ENCODE results near the gene BCL6.

The BCL6 gene

GRCh38 chr3:187735383-187735782 lies 9.9 kb downstream of the BCL6 start:
- ATAC-seq = no peak
- TF ChIP-seq GLIS3 (CRISPR knock-in tag; IDR thresholded peaks at IDR 0.05) = no peak

GRCh38 chr3:187734841-187735240 lies 10.4 kb downstream of the BCL6 start:
- no peak for TF ChIP-seq ZC3H10 (CRISPR knock-in tag; IDR thresholded peaks at IDR 0.05)
- no peak for TF ChIP-seq TSHZ2 (CRISPR knock-in tag; IDR thresholded peaks at IDR 0.05)
- no peak for TF ChIP-seq ZFP30 (CRISPR knock-in tag; IDR thresholded peaks at IDR 0.05)
- ATAC-seq = no peak

GRCh38 chr3:187733371-187733770 lies 11.9 kb downstream of the BCL6 start:
- TF ChIP-seq PATZ1 (CRISPR knock-in tag; IDR thresholded peaks at IDR 0.05; ENCODE audit: borderline replicate concordance) (no peak), TOX (CRISPR knock-in tag; IDR thresholded peaks at IDR 0.05; ENCODE audit: borderline replicate concordance) (no peak), BACH2 (CRISPR knock-in tag; IDR thresholded peaks at IDR 0.05; ENCODE audit: borderline replicate concordance) (no peak), SNAI2 (CRISPR knock-in tag; IDR thresholded peaks at IDR 0.05) (no peak), RARB (CRISPR knock-in tag; IDR thresholded peaks at IDR 0.05) (no peak)
- no peak for ATAC-seq

GRCh38 chr3:187729598-187729997 lies 15.7 kb downstream of the BCL6 start:
- no peak for TF ChIP-seq ZNF565 (CRISPR knock-in tag; conservative IDR thresholded peaks at IDR 0.05; ENCODE audit: low read depth)
- TF ChIP-seq TCF4 (CRISPR knock-in tag; IDR thresholded peaks at IDR 0.05; ENCODE audit: borderline replicate concordance) = no peak
- TF ChIP-seq BACH2 (CRISPR knock-in tag; IDR thresholded peaks at IDR 0.05; ENCODE audit: borderline replicate concordance) = no peak
- no peak for TF ChIP-seq PPARA (CRISPR knock-in tag; IDR thresholded peaks at IDR 0.05; ENCODE audit: borderline replicate concordance)
- no peak for TF ChIP-seq GLIS3 (CRISPR knock-in tag; IDR thresholded peaks at IDR 0.05)
- no peak for TF ChIP-seq POU6F1 (CRISPR knock-in tag; IDR thresholded peaks at IDR 0.05; ENCODE audit: borderline replicate concordance, low read depth)
- no peak for TF ChIP-seq CSRNP3 (CRISPR knock-in tag; IDR thresholded peaks at IDR 0.05)
- TF ChIP-seq SNAI2 (CRISPR knock-in tag; IDR thresholded peaks at IDR 0.05) = no peak
- TF ChIP-seq RARB (CRISPR knock-in tag; IDR thresholded peaks at IDR 0.05) = no peak
- no peak for TF ChIP-seq TOX (CRISPR knock-in tag; IDR thresholded peaks at IDR 0.05; ENCODE audit: borderline replicate concordance)
- no peak for TF ChIP-seq OSR1 (CRISPR knock-in tag; IDR thresholded peaks at IDR 0.05)
- no peak for TF ChIP-seq ESRRG (CRISPR knock-in tag; IDR thresholded peaks at IDR 0.05)
- TF ChIP-seq TSHZ2 (CRISPR knock-in tag; IDR thresholded peaks at IDR 0.05) = no peak
- no peak for ATAC-seq
